CD4-positive, alpha-beta T cell treated with Interferon alpha-2 for 1 hour (primary cell): ENCODE measurements around the gene KCNG2.

Experiments
- DNase-seq, 2 donors: peaks; one replicate each; pipeline ENCODE4 v3.0.0-alpha.2; 2020 to 2022

The KCNG2 gene

DNA sequence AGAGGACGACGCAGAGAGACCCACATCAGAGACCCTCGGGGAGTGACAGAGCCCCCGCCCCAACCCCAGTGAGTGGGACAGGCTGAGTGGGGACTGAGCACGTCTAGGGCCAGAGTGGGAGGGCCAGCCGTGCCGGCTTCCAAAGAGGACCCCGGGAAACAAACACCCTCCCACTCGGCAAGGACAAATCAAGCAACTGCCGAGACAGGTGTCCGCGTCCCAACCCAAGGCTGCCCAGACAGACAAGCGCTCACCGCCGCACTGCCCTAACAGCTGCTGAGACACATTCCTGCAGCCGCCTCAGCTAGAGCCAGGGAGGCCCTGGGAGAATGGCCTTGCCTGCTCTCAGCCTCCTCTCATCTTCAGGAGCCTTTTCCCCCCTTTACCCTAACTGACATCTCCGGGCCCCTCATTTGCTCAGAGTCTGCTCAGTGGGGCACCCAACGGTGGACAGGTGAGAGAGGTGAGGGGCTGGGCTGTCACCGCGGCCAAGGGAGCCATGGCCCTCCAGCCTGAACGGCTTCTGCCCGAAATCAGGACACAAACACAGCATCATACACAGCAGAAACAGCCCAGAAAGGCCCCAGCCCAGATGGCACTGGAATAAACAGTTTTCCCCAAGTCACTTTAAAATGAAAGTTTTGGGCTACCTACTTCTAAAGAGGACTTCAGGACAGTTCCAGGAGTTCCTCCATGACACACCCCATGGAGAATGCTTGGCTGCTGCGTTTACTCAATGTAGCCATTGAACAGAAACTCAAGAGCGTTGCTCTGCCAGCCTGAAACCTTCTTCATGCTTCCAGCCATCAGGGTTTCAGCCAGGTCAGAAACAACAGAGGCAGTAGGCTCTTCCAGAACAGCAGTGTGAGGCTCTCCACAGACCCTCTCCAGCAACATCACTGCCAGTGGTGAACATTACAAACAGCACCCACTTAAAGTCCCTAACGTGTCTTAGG is 130.1 kb downstream of the KCNG2 start:
- DNase-seq: no peak

DNA sequence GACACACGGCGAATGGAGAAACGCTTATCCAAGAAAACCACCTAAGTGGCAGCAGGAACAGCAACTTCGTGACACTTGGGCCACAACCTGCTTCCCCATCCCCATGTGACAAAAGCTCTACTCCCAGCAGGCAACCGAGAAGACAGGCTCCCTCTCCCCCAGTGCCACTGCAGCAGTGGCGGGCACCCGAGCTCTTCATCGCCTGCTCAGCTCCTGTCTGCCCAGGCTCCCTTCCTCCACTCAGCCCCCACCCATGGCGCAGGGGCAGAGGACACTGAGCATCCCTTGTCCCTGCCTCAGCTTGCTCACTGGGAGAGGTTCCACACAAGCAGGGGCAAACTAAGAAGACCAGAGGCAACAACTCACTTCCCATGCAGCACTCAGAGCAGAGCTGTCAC is 130.8 kb downstream of the KCNG2 start:
- no peak for DNase-seq

GRCh38 chr18:79930020-79930642 is 132.4 kb downstream of the KCNG2 start:
- DNase-seq: no peak

DNA sequence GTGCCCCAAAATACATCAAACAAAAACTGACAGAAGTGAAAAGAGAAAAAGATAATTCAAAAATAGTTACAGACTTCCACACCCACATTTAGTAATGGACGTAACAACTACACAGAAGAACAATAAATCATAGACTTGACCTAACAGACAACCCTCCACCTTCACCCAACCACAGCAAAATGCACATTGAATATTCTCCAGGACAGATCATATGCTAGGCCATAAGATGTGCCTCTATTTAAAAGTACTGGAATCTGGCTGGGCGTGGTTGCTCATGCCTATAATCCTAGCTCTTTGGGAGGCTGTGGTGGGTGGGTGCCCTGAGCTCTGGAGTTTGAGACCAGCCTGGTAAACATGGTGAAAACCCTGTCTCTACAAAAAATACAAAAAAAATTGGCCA is 133.7 kb downstream of the KCNG2 start:
- DNase-seq: no peak

GRCh38 chr18:79932907-79933306 is 135.2 kb downstream of the KCNG2 start:
- no peak for DNase-seq

DNA sequence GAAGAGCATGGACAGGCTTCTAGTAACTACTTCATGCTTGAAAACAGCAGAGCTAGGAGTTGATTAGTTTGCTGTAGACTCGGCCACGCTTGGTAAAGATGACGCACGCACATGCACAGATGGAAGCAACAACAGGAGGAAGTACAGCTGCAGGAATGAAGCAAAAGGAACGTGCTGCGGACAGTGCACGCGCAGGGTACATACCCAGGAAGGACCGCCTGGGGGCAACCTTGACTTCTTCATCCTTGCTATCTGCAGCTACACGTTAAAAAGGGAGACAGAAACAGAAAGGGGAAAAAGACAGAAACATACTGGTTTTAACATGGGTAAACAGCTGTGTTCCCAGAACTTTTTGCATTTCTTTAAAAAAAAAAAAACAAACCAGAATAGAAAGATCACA is 136.0 kb downstream of the KCNG2 start:
- no peak for DNase-seq

DNA sequence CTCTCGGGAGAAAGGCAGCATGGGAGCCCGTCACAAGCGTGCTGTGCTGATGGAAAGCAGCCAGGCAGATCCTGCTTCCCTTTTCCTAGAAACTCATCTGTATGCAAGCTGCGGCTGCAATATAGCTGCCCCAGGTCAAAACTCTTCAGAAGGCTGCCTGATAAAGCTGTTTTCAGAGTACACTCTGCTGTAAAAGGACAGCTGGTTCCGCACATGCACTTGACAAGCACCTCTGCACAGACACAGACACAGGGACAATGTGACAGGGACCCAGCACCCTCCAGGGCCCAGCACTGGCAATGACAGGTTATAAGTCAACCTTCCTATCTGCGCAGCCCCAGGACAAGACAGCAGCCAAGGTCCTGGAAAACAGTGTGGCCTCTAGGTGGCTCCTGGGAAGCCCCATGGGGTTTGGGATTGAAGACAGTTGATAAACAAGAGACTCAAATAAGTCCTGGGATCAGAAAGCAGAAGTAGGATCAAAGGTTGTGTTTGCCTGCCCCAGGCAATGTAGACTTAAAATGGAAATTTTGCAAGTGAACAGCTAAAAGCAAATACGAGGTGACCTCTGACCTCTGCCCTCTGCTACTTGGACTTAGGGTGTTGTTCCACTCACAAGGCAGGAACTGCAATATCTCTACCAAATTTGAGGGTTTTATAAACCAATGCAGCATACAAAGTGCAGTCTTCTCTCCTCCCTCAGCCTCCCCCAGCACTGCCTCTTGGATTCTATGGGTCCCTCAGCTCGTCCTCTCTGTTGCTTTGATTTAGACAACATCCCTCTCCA is 136.8 kb downstream of the KCNG2 start:
- DNase-seq: no peak

DNA sequence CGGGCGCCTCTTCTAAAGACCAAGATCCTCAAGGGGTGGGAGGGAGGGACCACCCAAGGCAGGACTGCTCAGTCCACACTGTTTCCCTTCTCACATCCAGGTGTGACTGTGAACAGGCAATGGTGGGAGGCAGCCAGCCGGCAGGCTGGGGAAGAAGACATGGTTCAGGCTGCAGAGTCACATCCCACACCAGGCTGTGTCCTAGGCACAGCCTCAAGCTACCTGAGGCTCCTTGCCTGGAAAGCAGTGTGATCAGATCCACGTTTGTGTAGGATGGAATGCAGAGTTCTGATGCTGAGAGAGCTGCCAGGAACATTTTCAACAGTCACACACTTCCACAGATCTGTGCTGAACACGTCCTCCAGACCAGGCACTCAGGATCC is 137.4 kb downstream of the KCNG2 start:
- DNase-seq: no peak

- no peak for DNase-seq
Measured at GRCh38 chr18:79935499-79935898, 137.8 kb downstream of the KCNG2 start.

- DNase-seq: no peak
Measured at GRCh38 chr18:79935925-79936324, 138.2 kb downstream of the KCNG2 start.

- no peak for DNase-seq
Measured at GRCh38 chr18:79936641-79937040, 138.9 kb downstream of the KCNG2 start.

DNA sequence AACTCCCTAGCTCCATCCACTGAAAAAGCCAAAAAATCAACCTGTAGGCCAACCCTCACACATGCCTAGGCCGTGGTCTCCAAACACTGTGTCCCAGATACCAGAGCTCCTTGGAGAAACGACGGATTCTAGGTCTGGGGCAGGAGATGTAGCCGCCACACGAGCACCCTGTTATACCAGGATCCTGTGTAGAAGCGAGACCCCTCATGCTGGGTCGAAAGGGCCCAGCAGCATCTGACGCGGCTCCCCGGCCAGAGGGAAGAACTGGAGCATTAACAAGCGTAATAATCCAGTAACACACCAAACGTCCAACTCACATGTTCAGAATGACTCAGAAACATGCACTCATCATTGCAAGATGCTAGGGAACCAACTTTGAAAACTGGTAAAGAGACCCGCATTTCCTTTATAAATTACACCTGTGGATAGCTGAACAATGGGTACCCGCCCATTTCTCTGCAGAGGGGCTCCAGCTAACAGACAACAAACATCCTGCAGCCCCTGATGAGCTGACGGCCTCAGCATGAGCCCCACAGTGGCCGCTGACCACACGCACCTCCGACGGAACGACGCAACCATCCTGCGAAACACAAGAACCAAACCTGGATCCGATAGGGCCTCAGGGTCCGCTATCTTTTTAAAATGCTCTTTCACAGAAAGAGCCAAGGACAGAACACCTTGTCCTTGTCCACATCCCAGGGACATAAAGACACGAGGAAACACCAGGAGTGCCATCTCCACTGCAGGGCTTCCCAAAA is 139.5 kb downstream of the KCNG2 start:
- no peak for DNase-seq

GRCh38 chr18:79938196-79938595 is 140.5 kb downstream of the KCNG2 start:
- DNase-seq: no peak

DNA sequence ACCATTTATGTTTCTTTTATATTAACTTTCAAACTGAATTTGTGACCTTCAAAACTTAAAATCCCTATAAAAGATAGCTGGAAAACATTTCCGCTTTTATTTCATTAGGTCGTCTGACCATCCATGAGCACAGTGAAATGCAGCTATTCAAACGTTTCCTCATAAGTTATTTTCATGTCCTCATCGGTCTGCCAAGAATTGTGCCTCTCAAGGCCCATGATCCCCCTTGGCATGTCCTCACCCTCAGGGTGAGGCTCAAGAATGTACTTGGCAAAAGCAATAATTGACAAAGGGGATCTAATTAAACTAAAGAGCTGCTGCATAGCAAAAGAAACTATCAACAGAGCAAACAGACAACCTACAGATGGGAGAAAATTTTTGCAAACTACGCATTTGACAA is 141.4 kb downstream of the KCNG2 start:
- no peak for DNase-seq

DNA sequence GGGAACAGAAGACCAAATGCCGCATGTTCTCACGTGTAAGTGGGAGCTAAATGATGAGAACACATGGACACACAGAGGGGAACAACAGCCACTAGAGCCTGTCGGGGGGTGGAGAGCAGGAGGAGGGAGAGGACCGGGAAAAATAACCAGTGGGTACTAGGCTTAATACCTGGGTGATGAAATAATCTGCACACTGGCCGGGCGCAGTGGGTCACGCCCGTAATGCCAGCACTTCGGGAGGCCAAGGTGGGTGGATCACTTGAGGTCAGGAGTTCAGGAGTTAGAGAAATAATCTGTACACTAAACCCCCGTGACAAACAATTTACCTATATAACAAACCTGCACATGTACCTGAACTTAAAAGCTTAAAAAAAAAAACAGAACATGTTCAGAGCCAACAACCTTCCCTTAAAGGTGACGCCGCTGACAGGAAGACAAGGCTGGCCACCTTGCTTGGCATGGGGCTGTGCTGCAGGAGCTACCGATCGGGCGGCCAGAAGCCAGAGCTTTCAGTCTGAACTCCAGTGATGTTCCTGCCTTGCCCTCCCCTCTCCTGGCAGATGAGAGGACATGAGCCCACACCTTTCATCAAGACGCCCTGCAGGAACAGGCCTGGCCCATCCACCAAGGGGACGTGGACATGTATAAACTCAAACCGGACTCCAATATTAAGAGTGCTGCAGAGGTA is 142.5 kb downstream of the KCNG2 start:
- no peak for DNase-seq

DNA sequence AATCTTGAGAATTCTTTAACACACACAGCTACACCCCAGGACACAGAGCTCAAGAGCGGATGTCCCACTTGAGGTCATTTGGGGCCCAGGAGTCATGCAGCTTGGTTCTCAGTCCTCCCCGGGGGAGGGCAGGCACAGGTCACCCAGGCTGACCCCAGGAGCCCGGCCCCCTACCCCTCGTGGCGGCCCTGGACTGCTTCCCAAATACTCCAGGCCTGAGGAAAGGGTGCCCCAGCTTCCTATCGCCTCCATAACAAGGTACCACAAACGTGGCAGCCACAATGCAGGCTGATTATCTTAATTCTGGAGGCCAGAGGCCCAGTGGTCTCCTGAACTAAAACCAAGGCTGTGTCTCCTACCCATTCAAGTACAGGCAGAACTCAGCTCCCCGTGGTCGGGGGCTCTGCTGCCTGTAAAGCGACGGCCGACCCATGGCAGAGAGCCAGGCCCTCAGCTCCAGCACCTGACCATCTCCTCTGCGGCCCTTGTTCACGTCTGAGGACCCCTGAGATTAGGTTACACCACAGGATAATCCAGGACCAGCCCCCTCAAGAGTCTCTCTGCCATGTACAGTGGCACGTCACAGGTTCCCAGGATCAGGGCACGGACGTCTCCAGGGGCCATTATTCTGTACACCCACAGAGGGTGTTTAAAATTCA is 143.2 kb downstream of the KCNG2 start:
- no peak for DNase-seq

GRCh38 chr18:79941473-79942119 is 143.9 kb downstream of the KCNG2 start:
- no peak for DNase-seq

GRCh38 chr18:79942211-79942610 is 144.5 kb downstream of the KCNG2 start:
- no peak for DNase-seq

DNA sequence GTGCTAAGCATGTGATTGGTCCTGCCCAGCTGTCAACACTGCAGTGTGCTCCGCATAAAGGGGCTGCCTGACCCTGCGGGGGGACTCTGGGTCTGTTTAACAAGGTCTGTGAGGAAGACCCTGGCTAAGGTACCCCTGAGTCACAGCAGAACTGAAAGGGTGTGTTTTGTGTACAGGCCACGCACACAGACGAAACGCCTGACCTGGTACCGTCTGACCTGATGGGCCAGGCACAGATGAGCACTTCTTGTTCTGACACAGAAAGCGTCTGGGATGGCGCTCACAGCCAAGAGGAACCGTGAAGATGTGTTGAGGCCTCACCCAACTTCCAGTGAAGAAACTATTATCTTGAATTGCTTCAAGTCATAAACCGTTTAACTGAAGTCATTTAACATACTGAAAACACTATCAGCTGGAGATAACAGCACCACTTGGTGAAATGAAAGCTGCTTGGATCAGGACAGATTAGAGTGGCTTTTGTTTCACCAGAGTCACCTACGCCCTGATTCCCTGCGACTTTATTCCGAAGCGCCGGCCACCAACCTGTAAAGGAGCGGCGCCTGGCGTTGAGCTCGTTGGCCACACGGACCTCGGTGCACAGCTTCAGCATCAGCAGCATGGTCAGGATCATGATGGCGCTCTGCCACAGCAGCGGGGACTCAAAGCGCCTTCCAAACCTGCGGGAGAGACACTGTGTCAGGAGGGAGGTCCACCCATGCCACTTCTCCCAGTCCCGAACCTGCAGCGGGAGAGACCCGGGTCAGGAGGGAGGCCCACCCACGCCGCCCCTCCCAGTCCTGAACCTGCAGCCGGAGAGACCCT is 145.3 kb downstream of the KCNG2 start:
- DNase-seq: no peak

GRCh38 chr18:79943608-79944125 is 145.9 kb downstream of the KCNG2 start:
- no peak for DNase-seq
